Umbilical cord (tissue), 2 donors: Measurements from ENCODE around the gene CNTNAP2. TPM values are rescaled to one million over a fixed set of nuclear protein-coding genes. Genes with fewer than 3 reads are reported as not detected.

ENCODE experiments used
- DNase-seq: peaks from one replicate; pipeline ENCODE4 v3.0.0-alpha.2; 2015; ENCODE audit warnings: low spot score
- total RNA-seq: library from RNA; depleted of rRNA; stranded (reverse); fragments of >200 nt; gene quantifications from one replicate; pipeline ENCODE4 v1.2.3, GENCODE V29; 2014; ENCODE audit warnings: low replicate concordance; ENCODE audit not compliant: insufficient read depth

CNTNAP2 gene
- total RNA-seq, 1 donor from 2014 or later = 81.1 TPM

DNA sequence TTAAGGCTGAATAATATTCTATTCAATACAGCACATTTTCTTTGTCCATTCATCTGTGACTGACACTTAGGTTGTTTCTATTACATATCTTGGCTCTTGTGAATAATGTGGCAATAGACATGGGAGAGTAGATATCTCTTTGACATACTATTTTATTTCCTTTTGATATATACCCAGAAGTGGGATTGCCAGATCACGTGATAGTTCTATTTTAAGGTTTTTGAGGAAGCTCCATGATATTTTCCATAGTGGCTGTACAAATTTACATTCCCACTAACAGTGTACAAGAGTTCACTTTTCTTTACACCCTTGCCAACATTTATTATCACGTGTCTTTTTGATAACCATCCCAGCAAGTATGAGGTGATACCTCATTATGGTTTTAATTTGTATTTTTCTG lies 1114.7 kb downstream of the CNTNAP2 start:
- DNase-seq = no peak

DNA sequence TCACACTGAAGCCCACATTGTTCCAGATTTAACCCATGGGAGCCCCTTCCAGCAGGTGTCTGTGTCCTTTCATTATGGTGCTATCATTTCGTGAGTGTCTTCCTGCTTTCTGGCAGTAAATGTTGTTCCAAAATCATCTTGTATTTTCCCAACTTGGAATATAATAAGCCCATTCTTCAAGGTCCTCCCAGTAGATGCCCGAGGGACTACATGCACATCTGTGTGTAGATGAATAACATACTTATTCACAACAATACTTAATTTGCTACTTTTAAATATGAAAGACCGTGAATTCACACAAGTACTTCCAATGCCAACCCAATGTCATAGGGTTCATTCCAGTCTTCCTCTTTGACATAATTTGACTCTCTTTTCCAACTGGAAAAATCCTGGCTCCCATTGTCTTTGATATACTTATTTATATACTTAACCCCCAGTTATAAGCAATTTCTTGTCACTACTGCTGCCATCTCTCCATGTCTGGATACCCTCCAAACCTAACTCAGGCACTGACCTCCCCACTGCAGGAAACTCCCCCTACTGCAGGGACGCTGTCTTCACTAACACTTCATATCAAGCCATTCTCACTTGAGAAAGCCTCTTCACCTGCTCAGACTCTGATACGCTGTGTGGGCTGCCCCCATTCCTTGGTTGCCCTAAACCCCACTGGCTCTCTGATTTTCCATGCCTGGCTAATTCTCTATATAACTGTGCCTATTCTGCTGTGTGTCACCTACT lies 1119.2 kb downstream of the CNTNAP2 start:
- no peak for DNase-seq

DNA sequence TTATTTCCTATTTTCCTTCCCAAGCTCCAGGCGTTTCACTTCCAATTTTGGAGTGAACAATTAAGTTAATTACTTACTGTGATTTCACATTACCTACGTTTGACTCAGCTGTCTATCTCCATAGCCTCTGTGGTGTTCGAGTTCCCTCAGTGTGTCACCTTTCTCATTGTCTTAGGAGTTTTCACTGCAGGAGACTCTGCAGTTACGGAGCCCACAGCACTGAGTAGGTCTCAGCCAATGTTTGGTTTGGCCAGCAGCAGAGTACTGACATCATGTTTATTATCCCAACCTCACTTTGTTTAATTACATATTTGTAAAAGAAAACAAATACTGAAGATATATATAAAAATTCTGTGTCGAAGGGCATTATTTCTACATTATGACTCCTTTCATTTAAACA lies 1123.9 kb downstream of the CNTNAP2 start:
- no peak for DNase-seq

DNA sequence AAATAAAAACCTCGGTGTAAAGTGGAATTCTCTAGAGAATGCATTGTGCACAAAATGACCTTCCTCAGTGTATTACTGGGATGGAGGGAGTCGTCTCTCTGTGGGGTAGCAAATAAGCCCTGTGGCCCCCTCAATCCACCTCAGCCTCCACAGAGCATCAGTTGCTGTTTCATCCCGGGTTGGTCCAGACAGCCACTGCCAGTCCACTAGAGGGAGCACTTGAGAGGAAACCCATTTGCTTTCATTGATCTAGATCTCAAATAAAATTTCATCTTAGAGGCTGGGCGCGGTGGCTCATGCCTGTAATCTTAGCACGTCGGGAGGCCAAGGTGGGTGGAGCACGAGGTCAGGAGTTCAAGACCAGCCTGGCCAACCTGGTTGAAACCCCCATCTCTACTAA lies 1128.7 kb downstream of the CNTNAP2 start:
- no peak for DNase-seq

DNA sequence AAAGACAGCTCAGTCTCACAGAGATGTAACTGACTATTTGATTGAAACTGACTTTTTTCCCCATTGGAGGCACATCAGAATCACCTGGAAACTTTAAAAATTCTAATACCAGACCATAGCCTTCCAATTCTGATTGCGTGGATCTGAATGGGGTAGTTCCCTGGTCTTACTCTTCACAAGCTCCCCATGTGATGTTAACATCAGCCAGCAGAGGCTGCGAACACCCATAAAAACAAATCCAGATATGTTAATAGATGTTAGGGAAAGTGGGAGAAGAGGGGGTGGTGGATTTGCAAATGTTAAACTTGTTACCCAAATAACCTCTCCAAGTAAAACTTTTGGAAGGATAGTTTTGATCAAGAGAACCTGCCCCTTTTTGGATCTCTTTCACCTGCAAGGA lies 1133.4 kb downstream of the CNTNAP2 start:
- DNase-seq = no peak

DNA sequence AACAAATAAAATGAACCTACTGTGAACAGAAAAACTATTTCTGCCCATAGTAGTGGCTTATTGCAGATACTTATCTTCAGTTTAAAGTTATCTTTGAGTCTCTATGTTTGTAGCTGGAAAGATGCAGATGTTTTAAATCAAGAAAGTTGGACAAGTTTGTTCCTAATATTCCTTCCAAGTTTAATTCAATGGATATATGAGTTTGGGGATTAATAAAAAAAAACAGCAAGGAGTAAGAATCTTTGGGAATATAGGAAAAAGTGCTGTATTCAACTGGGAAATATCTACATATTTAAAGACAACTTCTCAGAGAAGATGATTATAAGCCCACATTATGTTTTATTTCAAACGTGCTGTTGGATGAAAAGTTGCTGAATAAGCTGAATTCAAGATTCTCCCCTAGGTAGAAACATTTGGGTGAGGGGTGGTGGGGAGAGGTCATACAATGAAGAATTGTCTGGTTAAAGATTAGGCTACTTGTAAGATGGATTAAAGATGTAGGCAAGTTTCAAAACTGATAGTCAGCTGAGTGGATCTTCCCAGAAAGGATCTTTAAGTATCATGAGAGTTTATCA lies 1135.2 kb downstream of the CNTNAP2 start:
- no peak for DNase-seq

DNA sequence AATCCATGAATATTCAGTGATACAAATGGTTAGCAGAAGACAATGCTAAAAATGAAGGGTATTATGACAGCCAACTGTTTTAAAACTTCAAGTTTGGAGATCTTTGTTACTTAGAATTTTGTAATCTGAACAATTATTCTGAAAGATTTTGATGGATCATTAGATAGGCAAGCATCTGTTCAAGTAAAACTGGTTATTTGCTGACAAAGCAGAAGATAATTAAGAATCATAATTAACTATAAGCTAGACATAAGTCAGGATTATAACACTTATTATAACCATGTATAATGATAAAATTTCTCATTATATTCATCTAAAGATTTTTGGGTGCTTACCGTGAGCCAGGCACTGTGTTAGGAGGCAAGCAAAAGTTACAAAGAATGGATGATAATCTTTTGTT lies 1145.1 kb downstream of the CNTNAP2 start:
- DNase-seq = no peak

DNA sequence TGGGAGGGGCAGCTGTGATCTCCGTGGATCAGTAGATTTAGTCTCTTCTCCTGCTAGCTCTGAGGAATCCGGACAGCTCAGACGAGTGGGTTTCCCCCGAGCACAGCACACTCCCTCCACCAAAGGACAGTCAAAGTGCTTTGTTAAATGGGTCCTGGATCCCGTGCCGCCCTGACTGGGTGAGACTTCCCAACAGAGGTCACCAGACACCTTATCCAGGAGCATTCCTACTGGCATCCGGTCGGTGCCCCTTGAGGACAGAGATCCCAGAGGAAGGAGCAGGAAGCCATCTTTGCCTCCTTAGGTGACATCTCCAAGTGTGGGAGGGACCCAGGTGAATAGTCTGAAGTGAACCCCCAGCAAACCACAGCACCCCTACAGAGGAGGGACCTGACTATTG lies 1148.9 kb downstream of the CNTNAP2 start:
- DNase-seq = no peak

DNA sequence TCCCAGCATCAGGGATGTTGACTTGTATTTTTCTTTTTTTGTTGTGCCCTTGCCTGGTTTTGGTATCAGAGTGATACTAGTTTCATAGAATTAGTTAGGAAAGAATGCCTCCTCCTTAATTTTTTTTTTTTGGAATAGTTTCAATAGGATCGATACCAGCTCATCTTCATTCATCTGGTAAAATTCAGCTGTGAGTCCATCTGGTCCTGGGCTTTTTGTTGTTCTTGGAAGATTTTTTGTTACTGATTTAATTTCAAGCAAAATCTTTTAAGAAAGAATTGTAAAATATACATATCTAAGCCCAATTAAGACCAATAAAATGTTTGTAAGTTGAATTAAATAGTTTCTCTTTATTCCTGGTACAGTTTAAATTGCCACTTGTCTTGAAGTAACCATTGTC lies 1159.5 kb downstream of the CNTNAP2 start:
- no peak for DNase-seq

DNA sequence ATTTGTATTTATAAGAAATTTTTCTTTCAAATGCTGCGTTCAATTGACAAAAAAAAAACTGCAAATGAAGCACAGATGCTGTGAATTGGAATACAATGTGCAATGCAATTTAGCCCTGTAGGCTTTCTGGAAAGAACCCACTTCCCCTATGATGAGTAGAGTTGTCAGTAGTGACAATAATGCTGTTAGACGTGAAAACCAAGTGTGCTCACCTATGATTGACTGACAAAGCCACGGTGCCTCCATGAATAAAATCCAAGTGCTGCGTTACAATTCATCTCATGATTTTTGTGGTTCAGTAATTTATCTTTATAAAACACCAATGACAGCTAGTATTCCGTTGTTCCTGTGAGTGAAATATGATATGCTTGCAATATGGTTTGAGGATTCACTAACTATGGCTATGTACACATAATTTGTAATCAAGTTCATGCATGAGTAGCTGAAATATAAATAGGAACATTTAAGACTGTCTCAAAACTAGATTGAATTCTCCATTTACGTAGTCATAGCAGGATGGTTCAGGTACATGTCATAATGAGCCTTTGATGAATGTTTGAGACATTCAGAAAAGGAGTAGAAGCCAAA lies 1160.3 kb downstream of the CNTNAP2 start:
- no peak for DNase-seq

DNA sequence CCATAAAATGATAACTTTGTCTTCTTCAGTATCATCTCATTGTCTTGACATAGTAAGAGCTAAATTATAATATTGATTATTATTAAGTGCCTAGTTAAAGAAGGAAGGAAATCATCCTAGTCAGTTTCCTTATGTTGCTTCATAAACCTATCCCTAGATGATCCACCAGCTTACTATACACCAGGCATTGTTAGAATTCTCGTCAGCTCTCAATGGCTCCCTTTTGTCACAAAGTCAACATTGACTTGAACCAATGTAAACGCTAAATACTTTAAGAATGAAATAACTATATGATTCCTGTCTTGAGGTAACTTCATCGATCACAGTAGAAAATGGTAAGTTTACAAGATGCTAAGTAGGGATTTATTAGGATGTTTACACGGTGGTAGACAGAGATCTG lies 1162.9 kb downstream of the CNTNAP2 start:
- no peak for DNase-seq

DNA sequence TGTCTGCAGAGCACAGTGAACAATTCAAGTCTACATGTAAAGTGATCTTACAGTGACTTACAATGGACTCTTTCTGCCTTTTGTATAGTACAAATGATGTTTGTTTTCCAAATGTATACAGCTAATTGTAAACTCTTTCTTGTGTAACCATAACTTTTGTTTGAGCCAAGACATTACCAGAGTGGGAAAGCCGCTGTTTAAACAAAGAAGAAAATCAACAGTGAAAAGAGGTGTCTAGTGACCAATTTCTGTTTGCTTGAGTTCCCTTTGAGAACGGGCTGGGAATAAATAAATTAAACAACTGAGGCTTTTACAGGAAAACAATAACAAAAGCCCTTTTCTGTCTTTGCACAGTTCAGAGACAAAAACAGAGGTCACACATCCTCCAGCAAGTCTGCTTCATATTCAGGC lies 1163.4 kb downstream of the CNTNAP2 start:
- no peak for DNase-seq

DNA sequence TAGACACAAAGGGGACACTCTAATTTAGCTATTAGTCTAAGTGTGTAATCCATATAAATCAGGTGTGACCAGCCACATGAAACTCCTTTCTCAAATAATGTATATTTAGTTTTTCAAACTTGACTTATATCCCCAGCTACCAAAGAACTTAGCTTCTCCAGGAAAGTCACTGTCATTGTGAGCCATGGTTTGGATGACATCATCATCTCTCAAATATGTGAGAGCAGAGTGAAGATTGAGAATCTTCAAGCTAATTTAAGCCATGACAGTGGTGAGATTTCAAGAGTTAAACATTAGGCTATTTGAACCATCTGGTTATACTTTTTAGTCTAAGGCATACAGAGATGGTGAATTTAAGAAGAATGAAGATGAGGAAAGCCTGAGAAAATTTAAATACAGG lies 1165.6 kb downstream of the CNTNAP2 start:
- no peak for DNase-seq

DNA sequence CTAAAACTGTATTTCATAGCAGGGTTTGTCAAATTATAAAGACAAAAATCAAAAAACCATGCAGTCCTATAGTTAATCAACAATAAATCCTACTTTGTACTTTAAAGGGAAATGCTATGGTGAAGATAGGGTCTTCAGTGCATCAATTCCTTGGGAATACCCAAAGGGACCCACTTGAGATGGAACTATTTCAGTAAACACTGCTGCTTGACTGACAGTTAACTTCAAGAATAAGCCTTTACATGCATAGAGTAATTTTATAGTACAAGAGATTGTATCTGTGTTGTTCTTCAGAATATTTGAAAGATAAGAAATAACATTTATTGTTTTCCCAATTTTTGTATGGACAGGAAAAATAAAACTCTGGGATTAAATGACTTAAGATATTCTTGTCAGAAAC lies 1179.6 kb downstream of the CNTNAP2 start:
- DNase-seq = no peak

DNA sequence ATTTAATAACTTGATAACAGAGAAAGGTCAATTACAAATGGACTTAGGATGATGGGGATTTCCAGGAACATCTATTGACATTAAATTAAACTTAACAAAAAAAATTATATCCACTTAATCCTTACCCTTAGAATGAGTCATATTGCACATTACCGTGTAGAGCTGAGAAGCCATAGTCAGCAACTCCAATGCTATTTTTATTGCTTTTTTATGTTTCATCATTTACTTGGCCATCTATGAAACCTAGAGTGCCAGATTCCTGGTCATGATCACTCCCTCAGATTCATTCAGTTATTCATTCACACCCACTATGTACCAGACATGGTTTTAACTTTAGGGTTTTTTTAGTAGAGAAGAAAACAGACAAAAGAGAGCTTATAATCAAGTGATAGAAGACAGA lies 1180.4 kb downstream of the CNTNAP2 start:
- no peak for DNase-seq

DNA sequence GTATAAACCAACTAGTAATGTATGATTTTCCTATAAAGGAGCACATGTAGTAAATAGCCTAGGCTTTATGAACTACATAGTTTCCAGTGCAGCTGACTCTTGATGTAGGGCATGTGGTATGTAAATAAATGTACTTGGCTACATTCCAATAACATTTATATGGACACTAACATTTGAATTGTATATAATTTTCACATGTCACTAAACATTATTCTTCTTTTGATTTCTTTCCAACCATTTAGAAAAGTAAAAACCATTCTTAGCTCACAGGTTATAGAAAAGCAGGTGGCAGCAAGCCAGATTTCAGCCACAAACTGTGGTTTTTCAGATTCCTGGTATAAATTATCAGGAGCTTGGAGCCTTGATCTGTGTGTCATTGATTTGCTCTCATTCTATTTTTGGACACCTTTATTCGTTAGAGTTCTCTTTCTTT lies 1182.0 kb downstream of the CNTNAP2 start:
- peak; percentile 41 for DNase-seq

DNA sequence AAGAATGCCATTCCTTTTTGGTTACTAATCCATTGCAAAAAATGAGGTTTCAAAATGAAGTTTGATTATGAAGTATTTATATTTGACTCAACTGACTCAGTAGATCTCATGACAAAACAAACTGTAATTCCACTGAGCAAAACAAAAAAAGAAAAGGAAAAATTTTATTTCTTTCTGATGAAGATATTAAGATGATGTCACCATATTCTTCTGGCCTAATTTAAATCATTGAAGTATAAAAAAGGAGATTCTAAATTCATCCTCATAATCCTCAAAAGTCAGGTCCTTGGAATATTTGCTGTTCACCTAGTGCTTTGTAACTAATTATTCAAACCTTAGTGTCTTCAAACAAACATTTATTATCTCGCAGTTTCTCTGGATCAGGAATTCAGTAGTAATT lies 1183.7 kb downstream of the CNTNAP2 start:
- no peak for DNase-seq

DNA sequence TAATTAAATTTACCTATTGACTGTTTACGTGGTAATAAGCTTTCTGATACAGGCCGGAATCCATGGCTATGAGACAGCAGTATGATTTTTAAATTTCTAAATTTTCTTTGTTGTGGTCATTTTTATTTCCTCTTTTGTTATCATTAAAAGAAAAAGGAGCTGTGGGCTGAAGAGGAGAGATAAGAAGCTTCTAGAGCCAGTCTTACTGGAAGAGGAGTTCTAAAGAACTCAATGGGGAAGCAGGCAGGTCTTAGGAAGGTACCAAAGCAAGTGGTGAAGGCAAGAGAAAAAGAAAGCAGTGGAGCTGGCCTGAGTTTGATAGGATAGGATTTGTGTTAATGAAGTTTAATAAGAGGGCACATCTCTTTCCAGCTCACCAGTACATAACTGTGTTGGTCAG lies 1187.8 kb downstream of the CNTNAP2 start:
- DNase-seq = no peak

DNA sequence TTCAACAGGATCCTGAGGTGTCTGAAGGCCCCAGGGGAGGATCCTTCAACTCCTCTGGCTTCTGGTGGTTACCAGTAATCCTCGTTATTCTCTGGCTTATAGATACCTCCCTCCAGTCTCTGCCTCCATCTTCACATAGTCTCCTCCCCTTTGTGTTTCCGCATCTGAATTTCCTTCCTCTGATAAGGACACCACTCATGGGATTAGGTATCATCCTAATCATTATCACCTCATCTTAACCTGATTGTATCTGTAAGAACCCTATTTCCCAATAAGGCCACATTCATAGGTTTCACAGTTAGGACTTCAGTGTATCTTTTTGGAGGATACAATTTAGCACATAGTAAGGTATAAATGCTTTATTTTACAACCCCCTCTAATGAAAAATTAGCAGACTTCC lies 1189.2 kb downstream of the CNTNAP2 start:
- no peak for DNase-seq

DNA sequence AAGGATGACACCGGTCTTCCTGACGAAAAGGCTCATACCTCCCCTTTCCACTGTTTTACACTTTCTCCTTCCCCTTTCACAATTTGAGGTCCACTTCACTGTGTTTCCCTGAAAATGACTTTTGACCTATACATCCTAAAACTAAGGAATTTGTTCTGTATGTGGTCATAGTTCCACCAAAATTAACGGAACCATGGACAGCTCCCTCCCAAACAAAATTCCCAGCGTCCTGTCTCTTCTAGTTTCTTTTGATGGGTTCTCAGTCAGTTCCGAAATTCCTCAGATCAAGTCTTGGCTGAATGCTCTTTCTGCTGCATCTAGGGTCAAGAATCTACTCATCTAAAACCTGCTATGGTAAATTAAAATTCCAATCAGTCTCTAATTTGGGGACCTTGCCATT lies 1191.9 kb downstream of the CNTNAP2 start:
- no peak for DNase-seq

DNA sequence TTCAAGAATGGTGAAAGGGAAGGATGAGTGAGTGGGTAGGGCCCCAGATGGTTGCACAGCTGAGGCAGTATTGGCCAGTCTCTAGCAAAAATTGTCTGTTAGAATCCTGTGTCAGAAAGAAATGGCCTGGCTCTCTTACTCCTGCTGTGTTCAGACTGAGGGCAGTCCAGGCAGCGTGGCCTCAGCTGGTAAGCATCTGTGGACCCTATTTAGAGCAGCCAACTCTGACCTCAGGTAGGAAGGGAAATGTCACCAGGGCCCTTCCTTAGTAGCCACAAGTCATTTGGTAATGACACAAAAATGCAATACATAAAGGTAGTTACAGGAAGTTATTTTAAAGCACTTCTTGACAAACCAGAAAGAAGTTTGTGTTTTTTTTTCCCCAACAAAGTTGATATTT lies 1194.7 kb downstream of the CNTNAP2 start:
- DNase-seq = no peak

DNA sequence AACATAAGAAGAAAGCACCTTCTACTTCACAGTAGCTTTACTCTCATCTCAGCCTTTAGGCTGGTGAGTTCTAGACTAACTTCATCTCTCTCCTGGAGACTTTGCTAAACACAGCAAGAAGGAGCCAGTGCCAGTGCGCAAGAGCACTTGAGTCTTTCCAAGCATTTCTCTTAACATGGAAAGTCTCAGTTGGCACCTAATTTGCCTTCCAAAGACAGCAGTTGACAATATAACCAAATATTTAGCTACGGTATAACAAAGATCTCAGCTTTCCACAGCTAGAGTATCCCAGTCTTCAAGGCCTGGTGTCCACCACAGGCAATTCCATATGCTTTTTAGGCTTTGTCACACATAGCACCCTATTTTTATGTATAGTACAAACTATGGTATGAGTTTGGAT lies 1204.9 kb downstream of the CNTNAP2 start:
- DNase-seq = no peak

DNA sequence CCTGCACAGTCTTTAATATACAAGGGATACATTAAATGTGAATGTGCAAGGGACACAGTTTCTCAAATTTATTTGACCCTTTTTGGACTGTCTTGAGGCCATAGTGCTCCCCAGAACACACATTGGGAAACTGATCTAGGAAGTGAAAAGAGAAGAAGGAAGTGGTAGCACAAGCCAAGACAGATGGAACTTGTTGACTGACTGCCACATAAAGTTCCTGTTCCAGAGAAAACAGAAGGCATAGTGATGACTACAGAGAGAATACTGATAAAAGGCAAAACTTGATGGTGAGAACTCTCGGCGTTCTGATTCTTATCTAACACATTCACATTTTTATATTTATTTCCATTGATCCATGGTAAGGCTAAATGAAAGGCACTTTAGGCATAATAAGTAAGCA lies 1216.4 kb downstream of the CNTNAP2 start:
- DNase-seq = no peak
